Cardiac muscle cell (in vitro differentiated cells and primary cell): ENCODE results near the gene PPP4R2. TPM values are rescaled to one million over a fixed set of nuclear protein-coding genes. Genes with fewer than 3 reads are reported as not detected.

Source experiments
- DNase-seq, 2 donors: peaks; one replicate each; pipeline versions ENCODE4 v3.0.0 to v3.0.0-alpha.2; 2010 to 2017; ENCODE audit warnings: low read depth in 1 of 2, low spot score in 1 of 2
- H3K27ac ChIP-seq: fragments of 200-600 bp; sonication (generic); 2 replicates; pipeline ENCODE4 v1.5.1; 2016
- H3K27me3 ChIP-seq: fragments of 200-600 bp; sonication (generic); 2 replicates; pipeline ENCODE4 v1.6.0; 2016; ENCODE audit warnings: control low read depth
- H3K36me3 ChIP-seq: fragments of 200-600 bp; sonication (generic); 2 replicates; pipeline ENCODE4 v1.5.1; 2016; ENCODE audit warnings: control low read depth
- H3K4me1 ChIP-seq: fragments of 200-600 bp; sonication (generic); 2 replicates; pipeline ENCODE4 v1.8.1; 2017; ENCODE audit warnings: low read depth, mild to moderate bottlenecking, mixed run types
- H3K4me3 ChIP-seq: fragments of 200-600 bp; sonication (generic); 2 replicates; pipeline ENCODE4 v1.5.1; 2016; ENCODE audit warnings: mild to moderate bottlenecking
- H3K9me3 ChIP-seq: fragments of 200-600 bp; sonication (generic); 2 replicates; pipeline ENCODE4 v1.5.1; 2017; ENCODE audit warnings: low read depth, mild to moderate bottlenecking, control low read depth
- CTCF ChIP-seq: IDR thresholded peaks from 2 replicates; pipeline ENCODE4 v1.5.1; 2012; ENCODE audit warnings: low read depth, mild to moderate bottlenecking, low read length
- polyA plus RNA-seq: library from polyadenylated mRNA; unstranded; fragments of >200 nt; fragmentation: Nextera tagmentation; extraction: Ambion mirVana; gene quantifications from 2 replicates; pipeline ENCODE4 v1.2.1, GENCODE V29; 2016
- total RNA-seq: library from RNA; depleted of rRNA; stranded (reverse); fragments of >200 nt; gene quantifications from 2 replicates; pipeline ENCODE4 v1.2.3, GENCODE V29; 2016

Gene PPP4R2
- total and polyA plus RNA-seq, 2 experiments from 2014 or later, result 44.8 to 49.1 TPM

GRCh38 chr3:72951259-72951722, 45.3 kb upstream of the PPP4R2 start:
- H3K27ac ChIP-seq, result no peak overlapping the region
- TF ChIP-seq CTCF, result no peak
- DNase-seq, result no peak

GRCh38 chr3:72953325-72953956, 43.2 kb upstream of the PPP4R2 start:
- peak in 1 of 2 donors; percentile 78 for DNase-seq
- TF ChIP-seq CTCF, result no peak
- Histone ChIP-seq H3K27me3 (no peaks in the 10 kb centered on the region), H3K36me3 (no peaks in the 10 kb centered on the region), H3K9me3 (no peaks in the 10 kb centered on the region), H3K4me3 (no peak overlapping the region), H3K4me1 (no peaks in the 10 kb centered on the region), H3K27ac (no peak overlapping the region)

More at GRCh38 chr3:72951259-72951722, 45.3 kb upstream of the PPP4R2 start:
- Histone ChIP-seq H3K36me3 (no peaks in the 10 kb centered on the region), H3K9me3 (no peaks in the 10 kb centered on the region), H3K4me1 (no peaks in the 10 kb centered on the region), H3K27me3 (no peaks in the 10 kb centered on the region), H3K4me3 (no peak overlapping the region)

- H3K27me3 ChIP-seq, result no peaks in the 10 kb centered on the region
- H3K9me3 ChIP-seq, result no peaks in the 10 kb centered on the region
- DNase-seq, result peak in 1 of 2 donors; percentile 43
- no peaks in the 10 kb centered on the region for H3K36me3 ChIP-seq
- TF ChIP-seq CTCF, result no peak
- H3K4me1 ChIP-seq, result peaks cover 22% of the 10 kb centered on the region
- H3K27ac ChIP-seq, result no peak overlapping the region
- H3K4me3 ChIP-seq, result no peak overlapping the region
Measured at GRCh38 chr3:72957297-72957696, 39.3 kb upstream of the PPP4R2 start.

- TF ChIP-seq CTCF, result no peak
- Histone ChIP-seq H3K9me3 (no peaks in the 10 kb centered on the region), H3K27me3 (no peaks in the 10 kb centered on the region), H3K4me3 (no peak overlapping the region), H3K4me1 (peaks cover 22% of the 10 kb centered on the region), H3K36me3 (no peaks in the 10 kb centered on the region), H3K27ac (no peak overlapping the region)
- no peak for DNase-seq
Measured at GRCh38 chr3:72959336-72959735, 37.3 kb upstream of the PPP4R2 start.

- H3K9me3 ChIP-seq, result no peaks in the 10 kb centered on the region
- H3K4me3 ChIP-seq, result no peak overlapping the region
- H3K27me3 ChIP-seq, result no peaks in the 10 kb centered on the region
- peak; percentile 86 to 93 for DNase-seq
- peak overlapping the region; percentile 72 for H3K27ac ChIP-seq
- TF ChIP-seq CTCF, result no peak
- peaks cover 22% of the 10 kb centered on the region for H3K4me1 ChIP-seq
- no peaks in the 10 kb centered on the region for H3K36me3 ChIP-seq
Measured at GRCh38 chr3:72960812-72961518, 35.6 kb upstream of the PPP4R2 start.
